Lung (tissue), 12 donors: Measurements from ENCODE around the gene TMEM242. TPM values are rescaled to one million over a fixed set of nuclear protein-coding genes. Genes with fewer than 3 reads are reported as not detected.

Experiments used
- ATAC-seq: fragments of 200-7000 bp; cut with Tn5 transposase; one replicate; pipeline ENCODE4 v1.9.1; 2020; ENCODE audit warnings: moderate number of reproducible peaks; ENCODE audit not compliant: insufficient read depth, low FRiP score
- DNase-seq, 3 donors: peaks; one replicate each; pipeline ENCODE4 v3.0.0-alpha.2; 2013 to 2017
- H3K27ac ChIP-seq, 2 donors: one replicate each; pipeline ENCODE4 v1.5.1; 2013; ENCODE audit warnings: mild to moderate bottlenecking in 2 of 2, moderate library complexity in 2 of 2, control low read depth in 1 of 2, inconsistent platforms in 1 of 2, low read depth in 1 of 2, low read length in 1 of 2
- H3K27me3 ChIP-seq, 3 donors: one replicate each; pipeline ENCODE4 v1.5.1; 2013; ENCODE audit warnings: low read length in 2 of 3; ENCODE audit not compliant: control insufficient read depth in 3 of 3, insufficient read depth in 3 of 3
- H3K36me3 ChIP-seq, 4 donors: one replicate each; pipeline ENCODE4 v1.5.1; 2013; ENCODE audit warnings: low read length in 4 of 4, mild to moderate bottlenecking in 1 of 4, moderate library complexity in 1 of 4; ENCODE audit not compliant: control insufficient read depth in 4 of 4, insufficient read depth in 4 of 4
- H3K4me1 ChIP-seq, 5 donors: one replicate each; pipeline ENCODE4 v1.5.1; 2013; ENCODE audit warnings: low read length in 5 of 5, mild to moderate bottlenecking in 2 of 5, moderate library complexity in 1 of 5; ENCODE audit not compliant: control insufficient read depth in 5 of 5, insufficient read depth in 5 of 5
- H3K4me3 ChIP-seq: one replicate; pipeline ENCODE4 v1.5.1; 2013; ENCODE audit warnings: mild to moderate bottlenecking, control low read depth, moderate library complexity
- H3K9ac ChIP-seq, 2 donors: one replicate each; pipeline ENCODE4 v1.5.1; 2013; ENCODE audit warnings: low read length in 2 of 2, control low read depth in 1 of 2; ENCODE audit not compliant: insufficient read depth in 1 of 2
- H3K9me3 ChIP-seq, 4 donors: one replicate each; pipeline ENCODE4 v1.5.1; 2013; ENCODE audit warnings: low read length in 3 of 4, mild to moderate bottlenecking in 1 of 4, moderate library complexity in 1 of 4; ENCODE audit not compliant: control insufficient read depth in 4 of 4, insufficient read depth in 3 of 4
- WGBS, 2 donors: extraction: QIAGEN DNeasy Blood & Tissue Kit; methylation state at CpG; one replicate each; pipeline ENCODE4 v1.1.7; 2013; 5-methylcytosine and 5-hydroxymethylcytosine counted together
- polyA plus RNA-seq, 2 donors: library from polyadenylated mRNA; stranded (reverse); fragments of 200-250 nt; gene quantifications; one replicate each; pipeline ENCODE4 v1.2.1, GENCODE V29; 2013
- total RNA-seq, 2 donors: library from RNA; depleted of rRNA in 1 of 2; stranded (reverse); fragments of >200 nt in 1 of 2; gene quantifications; one replicate each; pipeline ENCODE4 v1.2.1, GENCODE V29; 2014 to 2021
- TF ChIP-seq, protein P1 (sequence below): IDR thresholded peaks from 2 replicates; pipeline ENCODE4 v1.5.1; 2012; ENCODE audit warnings: mild to moderate bottlenecking; ENCODE audit errors: control extremely low read depth, extremely low read depth
- donor health status: control.
- donor health status: control.
- donor health status: Bipolar disorder and iron deficiency.
- donor health status: healthy.
- donor health status: DM: yes; HTN: yes; CAD: no.

Gene TMEM242
- total and polyA plus RNA-seq, 4 donors = 4.4 to 11.5 (median 8.3) TPM

DNA sequence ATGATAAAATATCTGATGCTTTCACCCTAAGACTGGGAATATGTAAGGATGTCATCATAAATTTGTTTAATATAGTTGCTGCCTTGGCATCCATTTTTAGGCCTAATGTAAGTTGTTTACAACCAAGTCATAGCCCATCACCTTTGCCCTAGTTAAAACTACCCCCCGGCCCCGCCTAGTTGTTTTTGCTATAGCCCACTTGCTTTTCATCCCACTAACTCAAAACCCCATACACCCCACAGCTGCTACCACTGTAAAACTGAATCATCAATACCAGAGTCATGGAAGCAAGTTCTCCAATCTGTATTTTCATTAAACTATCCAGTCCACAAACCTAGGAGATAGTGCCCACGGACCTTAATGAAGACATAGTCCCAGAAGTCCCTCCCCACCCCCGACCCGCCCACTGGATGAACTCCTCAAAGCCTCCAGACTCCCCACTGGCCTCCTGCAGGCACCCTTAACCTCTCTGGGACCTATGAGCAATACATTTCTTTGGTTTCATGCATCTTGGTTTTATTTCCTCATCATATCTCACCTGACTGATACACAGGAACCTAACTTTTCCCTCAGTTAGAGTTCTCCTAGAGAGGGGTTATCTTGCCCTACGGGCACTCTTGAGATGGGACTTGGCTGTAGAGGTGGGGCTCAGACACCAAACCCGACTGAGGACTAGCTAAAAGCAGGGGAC, 45.2 kb upstream of the TMEM242 start:
- H3K27ac ChIP-seq = no peak overlapping the region
- no peak overlapping the region for H3K9ac ChIP-seq
- H3K36me3 ChIP-seq = no peaks in the 10 kb centered on the region
- TF ChIP-seq, protein P1, sequence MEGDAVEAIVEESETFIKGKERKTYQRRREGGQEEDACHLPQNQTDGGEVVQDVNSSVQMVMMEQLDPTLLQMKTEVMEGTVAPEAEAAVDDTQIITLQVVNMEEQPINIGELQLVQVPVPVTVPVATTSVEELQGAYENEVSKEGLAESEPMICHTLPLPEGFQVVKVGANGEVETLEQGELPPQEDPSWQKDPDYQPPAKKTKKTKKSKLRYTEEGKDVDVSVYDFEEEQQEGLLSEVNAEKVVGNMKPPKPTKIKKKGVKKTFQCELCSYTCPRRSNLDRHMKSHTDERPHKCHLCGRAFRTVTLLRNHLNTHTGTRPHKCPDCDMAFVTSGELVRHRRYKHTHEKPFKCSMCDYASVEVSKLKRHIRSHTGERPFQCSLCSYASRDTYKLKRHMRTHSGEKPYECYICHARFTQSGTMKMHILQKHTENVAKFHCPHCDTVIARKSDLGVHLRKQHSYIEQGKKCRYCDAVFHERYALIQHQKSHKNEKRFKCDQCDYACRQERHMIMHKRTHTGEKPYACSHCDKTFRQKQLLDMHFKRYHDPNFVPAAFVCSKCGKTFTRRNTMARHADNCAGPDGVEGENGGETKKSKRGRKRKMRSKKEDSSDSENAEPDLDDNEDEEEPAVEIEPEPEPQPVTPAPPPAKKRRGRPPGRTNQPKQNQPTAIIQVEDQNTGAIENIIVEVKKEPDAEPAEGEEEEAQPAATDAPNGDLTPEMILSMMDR = no peak
- no peak overlapping the region for H3K4me3 ChIP-seq
- H3K4me1 ChIP-seq = no peaks in the 10 kb centered on the region
- H3K27me3 ChIP-seq = no peaks in the 10 kb centered on the region
- no peak for DNase-seq
- 85 to 88% methylated on average over 7 of the region's 7 CpGs for WGBS, 2 donors
- ATAC-seq = no peak
- no peaks in the 10 kb centered on the region for H3K9me3 ChIP-seq

DNA sequence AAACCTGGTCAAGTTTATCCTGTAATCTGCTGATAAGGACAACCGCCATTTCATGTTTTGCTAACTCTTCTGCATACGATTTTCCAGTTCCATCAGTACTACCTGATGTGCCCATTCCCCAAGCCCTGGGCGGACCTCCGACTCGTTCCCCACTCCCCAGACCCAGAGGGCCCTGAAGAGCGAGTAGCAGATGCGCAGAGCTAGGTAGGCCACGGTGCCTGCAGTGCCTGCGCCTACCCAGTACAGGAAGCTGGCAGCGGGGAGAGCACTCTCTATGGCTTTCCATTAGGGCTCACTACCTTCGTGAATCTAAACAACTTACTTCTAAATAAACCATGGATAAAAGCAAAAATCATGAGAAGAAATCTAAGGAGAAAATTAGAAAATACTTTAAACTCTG, 43.3 kb upstream of the TMEM242 start:
- no peak for ATAC-seq
- WGBS, 2 donors = 93 to 95% methylated on average over 11 of the region's 11 CpGs
- Histone ChIP-seq H3K4me3 (no peak overlapping the region), H3K27me3 (no peaks in the 10 kb centered on the region), H3K36me3 (no peaks in the 10 kb centered on the region), H3K9ac (no peak overlapping the region), H3K4me1 (no peaks in the 10 kb centered on the region), H3K9me3 (no peaks in the 10 kb centered on the region), H3K27ac (no peak overlapping the region)
- TF ChIP-seq, protein P1 = no peak
- no peak for DNase-seq

DNA sequence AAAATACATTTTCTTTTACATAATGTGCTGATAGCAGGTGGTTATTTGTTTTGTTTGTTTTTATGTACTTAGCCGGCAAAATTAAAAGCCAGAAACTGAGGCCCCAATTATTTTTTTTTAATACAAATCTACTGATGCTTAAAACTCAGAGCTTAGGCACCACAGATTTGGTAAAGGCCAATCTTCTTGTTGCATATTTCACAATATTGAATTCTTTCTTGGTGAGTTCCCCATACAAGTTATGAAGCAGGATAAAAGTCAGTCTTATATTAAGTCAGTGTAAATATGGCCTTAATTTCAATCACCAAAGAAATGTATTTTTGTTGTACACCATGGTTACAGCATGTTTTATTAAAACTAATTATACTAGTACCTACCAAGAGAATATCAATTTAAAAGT, 41.4 kb upstream of the TMEM242 start:
- Histone ChIP-seq H3K9me3 (no peaks in the 10 kb centered on the region), H3K9ac (no peak overlapping the region), H3K27ac (no peak overlapping the region), H3K27me3 (no peaks in the 10 kb centered on the region), H3K36me3 (no peaks in the 10 kb centered on the region), H3K4me1 (no peaks in the 10 kb centered on the region), H3K4me3 (no peak overlapping the region)
- WGBS, 2 donors = 96 to 100% methylated on average over 1 of the region's 1 CpG
- DNase-seq = no peak
- TF ChIP-seq, protein P1 = no peak
- ATAC-seq = no peak

- no peaks in the 10 kb centered on the region for H3K27me3 ChIP-seq
- TF ChIP-seq, protein P1 = no peak
- DNase-seq = no peak
- no peaks in the 10 kb centered on the region for H3K9me3 ChIP-seq
- no peaks in the 10 kb centered on the region for H3K4me1 ChIP-seq
- no peak overlapping the region for H3K9ac ChIP-seq
- no peak overlapping the region for H3K4me3 ChIP-seq
- ATAC-seq = no peak
- H3K27ac ChIP-seq = no peak overlapping the region
- no peaks in the 10 kb centered on the region for H3K36me3 ChIP-seq
- WGBS, 2 donors = 49 to 59% methylated on average over 3 of the region's 3 CpGs
These were observed 38.6 kb upstream of the TMEM242 start for GRCh38 chr6:157361886-157362285.
